ENCODE results near the gene KTI12.
"Not testable (repeated sequence)": the region's sequence is repeated elsewhere in the genome, so short reads cannot be mapped to it uniquely, and the experiment has no call there.

Gene KTI12

GRCh38 chr1:52041551-52042185, 8.1 kb upstream of the KTI12 start:
- Histone ChIP-seq H3K4me3 (ENCODE audit: insufficient read depth, low read depth, low read length) (no peak overlapping the region), H3K4me1 (ENCODE audit: control insufficient read depth, insufficient read depth, low read length) (no peaks in the 10 kb centered on the region), H3K27ac (ENCODE audit: insufficient read depth, low read depth, low read length, poor library complexity, severe bottlenecking) (no peak overlapping the region), H3K36me3 (ENCODE audit: control insufficient read depth, insufficient read depth, low read length) (peaks cover 4% of the 10 kb centered on the region), H3K9me3 (ENCODE audit: control insufficient read depth, low read length) (no peaks in the 10 kb centered on the region), H3K27me3 (ENCODE audit: control insufficient read depth, insufficient read depth, low read length, poor library complexity, severe bottlenecking) (no peaks in the 10 kb centered on the region)
- 94 to 100% methylated on average over 4 of the region's 4 CpGs for WGBS, 2 experiments

GRCh38 chr1:52037909-52038308, 4.3 kb upstream of the KTI12 start:
- WGBS, 2 experiments: 87 to 97% methylated on average over 1 of the region's 1 CpG
- H3K27me3 ChIP-seq (ENCODE audit: control insufficient read depth, insufficient read depth, low read length, poor library complexity, severe bottlenecking): no peaks in the 10 kb centered on the region
- no peak overlapping the region for H3K4me3 ChIP-seq (ENCODE audit: insufficient read depth, low read depth, low read length)
- no peaks in the 10 kb centered on the region for H3K9me3 ChIP-seq (ENCODE audit: control insufficient read depth, low read length)
- H3K4me1 ChIP-seq (ENCODE audit: control insufficient read depth, insufficient read depth, low read length): no peaks in the 10 kb centered on the region
- H3K27ac ChIP-seq (ENCODE audit: insufficient read depth, low read depth, low read length, poor library complexity, severe bottlenecking): no peak overlapping the region
- peaks cover 4% of the 10 kb centered on the region for H3K36me3 ChIP-seq (ENCODE audit: control insufficient read depth, insufficient read depth, low read length)

DNA sequence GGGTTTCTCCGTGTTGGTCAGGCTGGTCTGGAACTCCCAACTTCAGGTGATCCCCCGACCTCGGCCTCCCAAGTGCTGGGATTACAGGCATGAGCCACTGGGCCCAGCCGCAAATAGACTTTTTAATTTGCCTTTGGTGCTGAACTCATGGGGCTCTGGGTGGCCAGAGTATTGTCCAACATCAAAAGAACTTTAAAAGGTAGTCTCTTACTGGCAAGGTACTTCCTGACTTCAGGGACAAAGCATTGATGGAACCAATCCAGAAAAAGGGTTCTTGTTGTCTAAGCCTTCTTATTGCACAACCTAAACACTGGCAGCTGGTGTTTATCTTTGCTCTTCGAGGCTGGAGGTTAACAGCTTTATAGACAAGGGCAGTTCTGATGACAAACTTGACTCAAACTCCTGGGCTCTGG, 3.8 kb upstream of the KTI12 start:
- Histone ChIP-seq H3K4me1 (ENCODE audit: control insufficient read depth, insufficient read depth, low read length) (no peaks in the 10 kb centered on the region), H3K36me3 (ENCODE audit: control insufficient read depth, insufficient read depth, low read length) (peaks cover 4% of the 10 kb centered on the region), H3K27me3 (ENCODE audit: control insufficient read depth, insufficient read depth, low read length, poor library complexity, severe bottlenecking) (no peaks in the 10 kb centered on the region), H3K27ac (ENCODE audit: insufficient read depth, low read depth, low read length, poor library complexity, severe bottlenecking) (no peak overlapping the region), H3K9me3 (ENCODE audit: control insufficient read depth, low read length) (no peaks in the 10 kb centered on the region), H3K4me3 (ENCODE audit: insufficient read depth, low read depth, low read length) (no peak overlapping the region)
- 89 to 95% methylated on average over 5 of the region's 5 CpGs for WGBS, 2 experiments

DNA sequence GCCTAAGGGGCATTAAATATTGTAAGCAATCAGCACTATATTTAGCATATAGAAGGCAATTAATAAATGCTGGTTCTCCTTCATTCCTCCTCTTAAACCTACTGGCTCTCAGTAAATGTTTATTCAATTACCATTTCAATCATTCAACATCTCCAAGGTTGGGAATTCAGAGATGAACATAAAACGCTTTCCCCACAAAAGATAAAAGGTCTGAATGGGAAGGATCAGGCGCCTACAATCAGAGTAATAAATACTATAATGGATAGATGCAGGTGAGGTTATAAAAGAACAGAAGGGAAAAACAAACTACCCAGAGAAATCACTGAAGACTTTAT, 407 bp upstream of the KTI12 start:
- H3K27me3 ChIP-seq (ENCODE audit: control insufficient read depth, insufficient read depth, low read length, poor library complexity, severe bottlenecking): no peaks in the 10 kb centered on the region
- H3K9me3 ChIP-seq (ENCODE audit: control insufficient read depth, low read length): no peaks in the 10 kb centered on the region
- H3K4me3 ChIP-seq (ENCODE audit: insufficient read depth, low read depth, low read length): peak overlapping the region; percentile 91
- H3K36me3 ChIP-seq (ENCODE audit: control insufficient read depth, insufficient read depth, low read length): no peaks in the 10 kb centered on the region
- WGBS, 2 experiments: 93% methylated on average over 2 of the region's 2 CpGs; no CpG with 5 or more reads in 1 of the 2 experiments
- no peak overlapping the region for H3K27ac ChIP-seq (ENCODE audit: insufficient read depth, low read depth, low read length, poor library complexity, severe bottlenecking)
- no peaks in the 10 kb centered on the region for H3K4me1 ChIP-seq (ENCODE audit: control insufficient read depth, insufficient read depth, low read length)

- no peak overlapping the region for H3K27ac ChIP-seq (ENCODE audit: insufficient read depth, low read depth, low read length, poor library complexity, severe bottlenecking)
- WGBS, 2 experiments: 17 to 19% methylated on average over 24 of the region's 24 CpGs
Measured at GRCh38 chr1:52032785-52033131, 852 bp downstream of the KTI12 start.

DNA sequence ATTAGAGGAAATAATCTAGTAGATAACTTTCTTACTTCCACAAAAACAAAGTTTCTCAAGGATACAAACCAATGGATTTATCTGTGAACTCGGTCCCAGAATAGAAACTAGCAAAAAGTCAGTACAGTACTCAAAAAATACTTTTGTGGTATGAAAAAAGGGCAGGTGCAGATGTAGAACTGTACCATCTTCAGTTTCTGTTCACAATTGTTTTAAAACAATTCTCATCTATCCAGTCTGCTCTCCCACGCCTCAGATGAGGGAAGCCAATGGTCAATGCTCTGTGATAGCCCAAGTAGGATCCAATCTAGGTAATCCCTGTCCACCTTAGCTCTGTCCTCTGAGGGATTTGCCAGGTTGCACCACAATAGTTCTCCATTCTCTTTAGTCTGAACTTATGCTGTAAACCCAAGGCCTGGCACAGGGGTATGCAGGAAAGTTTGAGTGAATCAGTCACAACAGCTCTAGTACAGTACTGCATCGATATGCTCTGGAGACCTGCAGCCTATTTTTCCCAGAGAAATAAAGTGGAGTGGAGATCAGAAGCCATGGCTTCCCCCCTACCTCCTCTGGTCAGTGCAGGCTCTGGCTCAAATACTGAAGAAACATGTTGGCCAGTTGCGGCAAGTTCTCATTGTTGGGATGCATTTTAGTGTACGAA, 1.4 kb downstream of the KTI12 start:
- WGBS, 2 experiments: 67 to 80% methylated on average over 5 of the region's 5 CpGs
- H3K4me3 ChIP-seq (ENCODE audit: insufficient read depth, low read depth, low read length): peak overlapping the region; percentile 91

More at GRCh38 chr1:52032785-52033131, 852 bp downstream of the KTI12 start:
- Histone ChIP-seq H3K4me3 (ENCODE audit: insufficient read depth, low read depth, low read length) (peak overlapping the region; percentile 91), H3K36me3 (ENCODE audit: control insufficient read depth, insufficient read depth, low read length) (no peaks in the 10 kb centered on the region), H3K9me3 (ENCODE audit: control insufficient read depth, low read length) (no peaks in the 10 kb centered on the region), H3K27me3 (ENCODE audit: control insufficient read depth, insufficient read depth, low read length, poor library complexity, severe bottlenecking) (no peaks in the 10 kb centered on the region), H3K4me1 (ENCODE audit: control insufficient read depth, insufficient read depth, low read length) (no peaks in the 10 kb centered on the region)

DNA sequence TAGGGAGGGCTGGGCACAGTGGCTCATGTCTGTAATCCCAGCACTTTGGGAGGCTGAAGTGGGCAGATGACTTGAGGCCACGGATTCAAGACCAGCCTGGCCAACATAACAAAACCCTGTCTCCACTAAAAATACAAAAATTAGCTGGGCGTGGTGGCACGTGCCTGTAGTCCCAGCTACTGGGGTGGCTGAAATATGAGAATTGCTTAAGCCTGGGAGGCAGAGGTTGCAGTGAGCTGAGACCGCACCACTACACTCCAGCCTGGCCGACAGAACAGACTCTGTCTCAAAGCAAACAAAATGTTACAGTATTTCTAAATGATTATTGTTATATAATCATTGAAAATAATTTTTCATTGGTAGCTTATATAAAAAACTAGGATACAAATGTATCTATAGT, 4.8 kb downstream of the KTI12 start:
- H3K27ac ChIP-seq (ENCODE audit: insufficient read depth, low read depth, low read length, poor library complexity, severe bottlenecking); H3K27me3 ChIP-seq (ENCODE audit: control insufficient read depth, insufficient read depth, low read length, poor library complexity, severe bottlenecking); H3K9me3 ChIP-seq (ENCODE audit: control insufficient read depth, low read length); H3K36me3 ChIP-seq (ENCODE audit: control insufficient read depth, insufficient read depth, low read length); H3K4me1 ChIP-seq (ENCODE audit: control insufficient read depth, insufficient read depth, low read length); H3K4me3 ChIP-seq (ENCODE audit: insufficient read depth, low read depth, low read length): not testable (repeated sequence)
- WGBS, 2 experiments: 91 to 97% methylated on average over 4 to 5 of the region's 5 CpGs

More for the DNA sequence above, 1.4 kb downstream of the KTI12 start:
- Histone ChIP-seq H3K27me3 (ENCODE audit: control insufficient read depth, insufficient read depth, low read length, poor library complexity, severe bottlenecking) (no peaks in the 10 kb centered on the region), H3K36me3 (ENCODE audit: control insufficient read depth, insufficient read depth, low read length) (no peaks in the 10 kb centered on the region), H3K27ac (ENCODE audit: insufficient read depth, low read depth, low read length, poor library complexity, severe bottlenecking) (no peak overlapping the region), H3K4me1 (ENCODE audit: control insufficient read depth, insufficient read depth, low read length) (no peaks in the 10 kb centered on the region), H3K9me3 (ENCODE audit: control insufficient read depth, low read length) (no peaks in the 10 kb centered on the region)

GRCh38 chr1:52028328-52028727, 5.3 kb downstream of the KTI12 start:
- Histone ChIP-seq H3K4me3 (ENCODE audit: insufficient read depth, low read depth, low read length) (no peak overlapping the region), H3K9me3 (ENCODE audit: control insufficient read depth, low read length) (no peaks in the 10 kb centered on the region), H3K36me3 (ENCODE audit: control insufficient read depth, insufficient read depth, low read length) (peaks cover 13% of the 10 kb centered on the region), H3K27ac (ENCODE audit: insufficient read depth, low read depth, low read length, poor library complexity, severe bottlenecking) (no peak overlapping the region), H3K27me3 (ENCODE audit: control insufficient read depth, insufficient read depth, low read length, poor library complexity, severe bottlenecking) (no peaks in the 10 kb centered on the region), H3K4me1 (ENCODE audit: control insufficient read depth, insufficient read depth, low read length) (no peaks in the 10 kb centered on the region)
- 92 to 100% methylated on average over 1 of the region's 1 CpG for WGBS, 2 experiments

DNA sequence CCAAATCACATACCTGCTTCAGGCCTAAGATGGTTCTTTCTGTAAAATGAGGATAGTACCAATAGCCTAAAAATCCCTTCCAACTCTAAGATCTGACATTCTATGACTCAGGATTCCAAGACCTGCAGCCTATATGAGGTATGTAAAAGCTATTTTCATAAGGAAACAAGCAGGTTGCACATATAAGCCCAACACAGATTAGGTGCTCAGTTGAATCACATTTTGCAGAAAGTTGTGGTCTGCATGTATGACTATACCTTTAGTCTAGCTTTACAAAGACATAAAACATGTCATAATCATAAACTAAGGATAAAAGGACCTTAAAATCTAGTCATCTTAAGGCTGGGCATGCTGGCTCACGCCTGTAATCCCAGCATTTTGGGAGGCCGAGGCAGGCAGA, 7.3 kb downstream of the KTI12 start:
- no peaks in the 10 kb centered on the region for H3K9me3 ChIP-seq (ENCODE audit: control insufficient read depth, low read length)
- WGBS, 2 experiments: 89 to 95% methylated on average over 2 of the region's 2 CpGs
- no peaks in the 10 kb centered on the region for H3K4me1 ChIP-seq (ENCODE audit: control insufficient read depth, insufficient read depth, low read length)
- H3K36me3 ChIP-seq (ENCODE audit: control insufficient read depth, insufficient read depth, low read length): peaks cover 22% of the 10 kb centered on the region
- H3K27me3 ChIP-seq (ENCODE audit: control insufficient read depth, insufficient read depth, low read length, poor library complexity, severe bottlenecking): no peaks in the 10 kb centered on the region
- H3K4me3 ChIP-seq (ENCODE audit: insufficient read depth, low read depth, low read length): no peak overlapping the region
- no peak overlapping the region for H3K27ac ChIP-seq (ENCODE audit: insufficient read depth, low read depth, low read length, poor library complexity, severe bottlenecking)

DNA sequence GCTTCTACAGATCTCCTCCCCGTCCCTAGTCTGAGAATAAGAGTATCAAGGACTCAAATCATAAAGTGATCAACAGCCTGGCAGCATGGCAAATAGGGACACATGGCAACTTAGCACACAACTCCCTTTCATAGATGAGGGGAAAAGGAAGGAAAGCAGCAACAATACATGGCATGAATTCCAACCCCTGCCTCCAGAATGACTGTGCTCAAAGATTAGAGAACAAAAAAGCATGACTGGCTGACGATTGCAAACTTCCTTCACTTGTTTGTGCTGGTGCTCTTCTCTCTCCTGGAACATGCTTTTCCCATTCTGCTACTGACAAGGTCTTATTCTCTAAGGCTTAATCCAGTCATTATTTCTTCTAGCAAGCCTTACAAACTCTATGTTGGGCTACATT, 11.5 kb downstream of the KTI12 start:
- no peaks in the 10 kb centered on the region for H3K9me3 ChIP-seq (ENCODE audit: control insufficient read depth, low read length)
- H3K4me1 ChIP-seq (ENCODE audit: control insufficient read depth, insufficient read depth, low read length): no peaks in the 10 kb centered on the region
- no peak overlapping the region for H3K27ac ChIP-seq (ENCODE audit: insufficient read depth, low read depth, low read length, poor library complexity, severe bottlenecking)
- 93 to 94% methylated on average over 2 of the region's 2 CpGs for WGBS, 2 experiments
- peaks cover 32% of the 10 kb centered on the region for H3K36me3 ChIP-seq (ENCODE audit: control insufficient read depth, insufficient read depth, low read length)
- no peak overlapping the region for H3K4me3 ChIP-seq (ENCODE audit: insufficient read depth, low read depth, low read length)
- H3K27me3 ChIP-seq (ENCODE audit: control insufficient read depth, insufficient read depth, low read length, poor library complexity, severe bottlenecking): no peaks in the 10 kb centered on the region
